ENCODE results near the gene WWOX. TPM values are rescaled to one million over a fixed set of nuclear protein-coding genes. Genes with fewer than 3 reads are reported as not detected.
A peak's percentile ranks its signal among the peaks of the same experiment; 100 is the strongest.

Gene WWOX
- total RNA-seq, 4 donors from 2014 or later, result 12.9 to 53.5 (median 25.6) TPM

- H3K4me1 ChIP-seq, result peaks cover 0 to 12% (median 6%) of the 10 kb centered on the region in 3 donors
- no peaks in the 10 kb centered on the region for H3K9me3 ChIP-seq
- TF ChIP-seq POLR2A (IDR thresholded peaks at IDR 0.05), result no peak
- no peak for TF ChIP-seq EP300 (IDR thresholded peaks at IDR 0.05)
- no peak for TF ChIP-seq POLR2AphosphoS5 (IDR thresholded peaks at IDR 0.05)
- TF ChIP-seq CTCF (IDR thresholded peaks at IDR 0.05), result no peak
- no peak for ATAC-seq
- H3K27ac ChIP-seq, result no peak overlapping the region
- no peak overlapping the region for H3K4me3 ChIP-seq
- H3K36me3 ChIP-seq, result no peaks in the 10 kb centered on the region
- H3K27me3 ChIP-seq, result no peaks in the 10 kb centered on the region
- WGBS, 2 donors (ENCODE audit: low coverage in 1 of 2), result 69 to 70% methylated on average over 2 of the region's 2 CpGs
Measured at GRCh38 chr16:78811247-78811646, 711.8 kb downstream of the WWOX start.

- H3K27ac ChIP-seq, result no peak overlapping the region
- no peak for ATAC-seq
- H3K9me3 ChIP-seq, result no peaks in the 10 kb centered on the region
- H3K4me3 ChIP-seq, result no peak overlapping the region
- TF ChIP-seq POLR2A (IDR thresholded peaks at IDR 0.05), result no peak
- TF ChIP-seq EP300 (IDR thresholded peaks at IDR 0.05), result no peak
- no peak for TF ChIP-seq CTCF (IDR thresholded peaks at IDR 0.05)
- TF ChIP-seq POLR2AphosphoS5 (IDR thresholded peaks at IDR 0.05), result no peak
- H3K36me3 ChIP-seq, result no peaks in the 10 kb centered on the region
- H3K27me3 ChIP-seq, result no peaks in the 10 kb centered on the region
- peaks cover 5 to 25% (median 10%) of the 10 kb centered on the region in 3 donors for H3K4me1 ChIP-seq
- WGBS, 2 donors (ENCODE audit: low coverage in 1 of 2), result 77 to 94% methylated on average over 5 to 6 of the region's 6 CpGs
Measured at GRCh38 chr16:78812582-78812981, 713.1 kb downstream of the WWOX start.

- 87 to 94% methylated on average over 7 to 8 of the region's 10 CpGs for WGBS, 2 donors (ENCODE audit: low coverage in 1 of 2)
- no peak for TF ChIP-seq POLR2AphosphoS5 (IDR thresholded peaks at IDR 0.05)
- no peak for TF ChIP-seq CTCF (IDR thresholded peaks at IDR 0.05)
- TF ChIP-seq EP300 (IDR thresholded peaks at IDR 0.05), result no peak
- no peak for TF ChIP-seq POLR2A (IDR thresholded peaks at IDR 0.05)
Measured at GRCh38 chr16:78813661-78814311, 714.3 kb downstream of the WWOX start.

GRCh38 chr16:78815713-78816112 lies 716.3 kb downstream of the WWOX start:
- Histone ChIP-seq H3K4me3 (no peak overlapping the region), H3K27ac (peak overlapping the region; percentile 53 to 76 (median 70)), H3K4me1 (peaks cover 7 to 33% (median 16%) of the 10 kb centered on the region in 3 donors), H3K27me3 (no peaks in the 10 kb centered on the region), H3K9me3 (no peaks in the 10 kb centered on the region), H3K36me3 (no peaks in the 10 kb centered on the region)
- ATAC-seq, result peak; percentile 42
- 28% methylated on average over 2 of the region's 2 CpGs; no CpG with 5 or more reads in 1 of the 2 donors for WGBS, 2 donors (ENCODE audit: low coverage in 1 of 2)
- TF ChIP-seq CTCF (IDR thresholded peaks at IDR 0.05) (no peak), POLR2AphosphoS5 (IDR thresholded peaks at IDR 0.05) (peak; percentile 75), POLR2A (IDR thresholded peaks at IDR 0.05) (no peak)

More at GRCh38 chr16:78813661-78814311, 714.3 kb downstream of the WWOX start:
- no peak for ATAC-seq
- peaks cover 7 to 33% (median 16%) of the 10 kb centered on the region in 3 donors for H3K4me1 ChIP-seq
- H3K4me3 ChIP-seq, result no peak overlapping the region
- no peaks in the 10 kb centered on the region for H3K36me3 ChIP-seq
- H3K27me3 ChIP-seq, result no peaks in the 10 kb centered on the region
- no peaks in the 10 kb centered on the region for H3K9me3 ChIP-seq
- H3K27ac ChIP-seq, result no peak overlapping the region

Measured in gastroesophageal sphincter (tissue), 4 donors.